IPS-20b (cell line): ENCODE data around the gene CNTLN.
"Not testable (repeated sequence)": the region's sequence is repeated elsewhere in the genome, so short reads cannot be mapped to it uniquely, and the experiment has no call there.

Source experiments
- H3K27ac ChIP-seq: one replicate; pipeline ENCODE4 v1.5.1; 2013; ENCODE audit warnings: low read length
- H3K27me3 ChIP-seq: 2 replicates; pipeline ENCODE4 v1.6.1; 2013; ENCODE audit warnings: mild to moderate bottlenecking, low read length, inconsistent platforms; ENCODE audit not compliant: insufficient read depth
- H3K36me3 ChIP-seq: 2 replicates; pipeline ENCODE4 v1.6.1; 2013; ENCODE audit warnings: low read depth, mild to moderate bottlenecking, inconsistent platforms, low read length, moderate library complexity; ENCODE audit not compliant: insufficient read depth
- H3K4me1 ChIP-seq: 2 replicates; pipeline ENCODE4 v1.6.1; 2013; ENCODE audit warnings: mild to moderate bottlenecking, control low read depth, inconsistent platforms, low read length, moderate library complexity; ENCODE audit not compliant: insufficient read depth
- H3K4me3 ChIP-seq: 2 replicates; pipeline ENCODE4 v1.5.1; 2013; ENCODE audit warnings: mild to moderate bottlenecking, low read length, inconsistent platforms
- H3K9ac ChIP-seq: 2 replicates; pipeline ENCODE4 v1.6.1; 2013; ENCODE audit warnings: low read depth, mild to moderate bottlenecking, inconsistent platforms, low read length, moderate library complexity
- H3K9me3 ChIP-seq: 2 replicates; pipeline ENCODE4 v1.6.1; 2013; ENCODE audit warnings: mild to moderate bottlenecking, low read depth, low read length, inconsistent platforms; ENCODE audit not compliant: insufficient read depth

CNTLN gene

GRCh38 chr9:17520268-17521064, 385.6 kb downstream of the CNTLN start:
- no peak overlapping the region for H3K27ac ChIP-seq
- peak overlapping the region; percentile 26; the same call in 1 of the 2 replicates for H3K9ac ChIP-seq
- H3K9me3 ChIP-seq: no peaks in the 10 kb centered on the region
- peaks cover 15% of the 10 kb centered on the region; the same call in 1 of the 2 replicates for H3K4me1 ChIP-seq
- no peaks in the 10 kb centered on the region for H3K36me3 ChIP-seq
- H3K4me3 ChIP-seq: no peak overlapping the region
- H3K27me3 ChIP-seq: no peaks in the 10 kb centered on the region

- Histone ChIP-seq H3K27me3 (no peaks in the 10 kb centered on the region), H3K36me3 (no peaks in the 10 kb centered on the region), H3K9me3 (no peaks in the 10 kb centered on the region), H3K27ac (no peak overlapping the region), H3K4me3 (no peak overlapping the region), H3K9ac (0 out of 2 replicates have a peak overlapping the region, but pooled peaks have one; percentile 26), H3K4me1 (peaks cover 15% of the 10 kb centered on the region; the same call in 1 of the 2 replicates)
Observed at GRCh38 chr9:17521100-17521855, 386.4 kb downstream of the CNTLN start.

- H3K4me1 ChIP-seq, H3K9me3 ChIP-seq, H3K27me3 ChIP-seq, H3K27ac ChIP-seq, H3K36me3 ChIP-seq, H3K9ac ChIP-seq, H3K4me3 ChIP-seq: not testable (repeated sequence)
Observed at GRCh38 chr9:17526726-17527125, 391.9 kb downstream of the CNTLN start.

- no peaks in the 10 kb centered on the region for H3K4me1 ChIP-seq
- no peak overlapping the region for H3K4me3 ChIP-seq
- no peaks in the 10 kb centered on the region for H3K9me3 ChIP-seq
- no peaks in the 10 kb centered on the region for H3K27me3 ChIP-seq
- no peaks in the 10 kb centered on the region for H3K36me3 ChIP-seq
- H3K27ac ChIP-seq: no peak overlapping the region
- no peak overlapping the region for H3K9ac ChIP-seq
Observed at GRCh38 chr9:17528859-17529258, 394.0 kb downstream of the CNTLN start.

- Histone ChIP-seq H3K27me3 (no peaks in the 10 kb centered on the region), H3K27ac (no peak overlapping the region), H3K4me3 (no peak overlapping the region), H3K36me3 (no peaks in the 10 kb centered on the region), H3K9me3 (no peaks in the 10 kb centered on the region), H3K9ac (no peak overlapping the region), H3K4me1 (no peaks in the 10 kb centered on the region)
Observed at GRCh38 chr9:17531642-17532254, 396.9 kb downstream of the CNTLN start.

DNA sequence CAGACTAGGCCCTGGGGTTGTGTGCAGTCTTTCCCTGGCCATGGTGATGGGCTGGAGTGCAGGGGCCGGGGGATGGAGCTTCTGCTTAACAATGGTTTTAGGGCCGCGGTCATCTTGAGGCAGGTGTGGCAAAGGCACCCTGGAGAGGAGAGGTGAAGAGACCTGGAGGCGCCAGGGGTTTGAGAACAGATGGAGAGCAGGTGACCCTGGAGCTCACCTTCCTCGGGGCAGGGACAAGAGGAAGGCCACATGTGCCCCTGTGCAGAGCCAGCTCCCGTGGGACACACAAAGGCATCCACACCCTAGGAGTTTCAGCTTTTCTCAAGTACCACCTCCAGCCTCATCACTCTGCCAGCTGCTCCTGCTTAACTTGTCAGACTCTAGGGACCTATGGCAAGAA, 397.6 kb downstream of the CNTLN start:
- no peak overlapping the region for H3K4me3 ChIP-seq
- H3K36me3 ChIP-seq: no peaks in the 10 kb centered on the region
- H3K9ac ChIP-seq: no peak overlapping the region
- H3K4me1 ChIP-seq: no peaks in the 10 kb centered on the region
- no peak overlapping the region for H3K27ac ChIP-seq
- no peaks in the 10 kb centered on the region for H3K9me3 ChIP-seq
- H3K27me3 ChIP-seq: no peaks in the 10 kb centered on the region

- Histone ChIP-seq H3K9me3 (peaks cover 12% of the 10 kb centered on the region; the same call in 1 of the 2 replicates), H3K4me1 (no peaks in the 10 kb centered on the region), H3K27ac (no peak overlapping the region), H3K27me3 (no peaks in the 10 kb centered on the region), H3K4me3 (no peak overlapping the region), H3K9ac (no peak overlapping the region), H3K36me3 (no peaks in the 10 kb centered on the region)
Observed at GRCh38 chr9:17535176-17535575, 400.3 kb downstream of the CNTLN start.

- Histone ChIP-seq H3K27ac (no peak overlapping the region), H3K4me3 (no peak overlapping the region), H3K9ac (no peak overlapping the region), H3K9me3 (peaks cover 12% of the 10 kb centered on the region; the same call in 1 of the 2 replicates), H3K4me1 (no peaks in the 10 kb centered on the region), H3K27me3 (no peaks in the 10 kb centered on the region), H3K36me3 (no peaks in the 10 kb centered on the region)
Observed at GRCh38 chr9:17536027-17536426, 401.2 kb downstream of the CNTLN start.

DNA sequence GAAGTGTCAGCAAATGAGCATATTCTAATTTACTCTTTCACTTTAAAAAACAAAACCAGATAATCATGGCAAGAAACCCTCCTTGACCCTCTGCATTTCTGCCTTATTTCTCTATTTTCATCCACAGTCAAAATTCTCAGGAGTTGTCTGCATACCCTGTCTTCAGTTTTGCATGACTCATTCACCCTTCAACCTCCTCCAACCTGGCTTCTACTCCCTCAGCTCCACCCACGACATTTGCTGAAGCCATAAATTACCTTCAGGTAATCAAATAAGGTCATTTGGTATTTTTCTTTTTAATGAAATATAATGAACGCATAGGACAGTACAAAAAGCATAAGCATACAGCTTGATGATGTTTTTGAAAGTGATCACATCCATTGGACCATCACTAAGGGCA, 416.2 kb downstream of the CNTLN start:
- H3K9ac ChIP-seq: no peak overlapping the region
- no peak overlapping the region for H3K27ac ChIP-seq
- H3K9me3 ChIP-seq: no peaks in the 10 kb centered on the region
- no peaks in the 10 kb centered on the region for H3K4me1 ChIP-seq
- no peaks in the 10 kb centered on the region for H3K36me3 ChIP-seq
- H3K4me3 ChIP-seq: no peak overlapping the region
- no peaks in the 10 kb centered on the region for H3K27me3 ChIP-seq
